ENCODE data around the gene ABCC11.

- TF ChIP-seq FOXM1 (IDR thresholded peaks at IDR 0.05; ENCODE audit: borderline replicate concordance) (no peak), PKNOX1 (IDR thresholded peaks at IDR 0.05) (no peak), FOXA1 (IDR thresholded peaks at IDR 0.05) (no peak), SP1 (IDR thresholded peaks at IDR 0.05) (no peak), L3MBTL2 (conservative IDR thresholded peaks at IDR 0.05) (no peak), ZNF384 (IDR thresholded peaks at IDR 0.05) (no peak), FOXK2 (IDR thresholded peaks at IDR 0.05) (no peak), BHLHE40 (IDR thresholded peaks at IDR 0.05; ENCODE audit: borderline replicate concordance) (no peak), NFRKB (IDR thresholded peaks at IDR 0.05) (no peak), SUZ12 (IDR thresholded peaks at IDR 0.05) (no peak), LEF1 (IDR thresholded peaks at IDR 0.05; ENCODE audit: borderline replicate concordance) (no peak), CTBP1 (IDR thresholded peaks at IDR 0.05; ENCODE audit: borderline replicate concordance) (no peak), TARDBP (IDR thresholded peaks at IDR 0.05) (no peak)
Measured at GRCh38 chr16:48193846-48194245, 53.5 kb downstream of the ABCC11 start.
